ENCODE measurements around the gene SPINK1.

Gene SPINK1

GRCh38 chr5:147863454-147864158 lies 32.1 kb upstream of the SPINK1 start:
- Histone ChIP-seq H2BK5ac (ENCODE audit: low read depth, low read length, poor library complexity) (no peak overlapping the region), H3K79me2 (ENCODE audit: control insufficient read depth, insufficient read depth, low read length, poor library complexity) (no peaks in the 10 kb centered on the region), H3K4me2 (ENCODE audit: low read length) (no peak overlapping the region), H3K27me3 (ENCODE audit: insufficient read depth, low read length) (no peaks in the 10 kb centered on the region), H2AK5ac (ENCODE audit: low read length) (no peak overlapping the region), H3K27ac (ENCODE audit: low read depth, low read length) (no peak overlapping the region), H4K12ac (ENCODE audit: low read depth, low read length) (no peak overlapping the region), H3K23ac (ENCODE audit: low read length) (no peak overlapping the region), H3K36me3 (ENCODE audit: control insufficient read depth in 1 of 2, insufficient read depth in 2 of 2, low read length in 2 of 2) (no peaks in the 10 kb centered on the region), H3K4ac (ENCODE audit: low read depth, low read length) (no peak overlapping the region), H3K9me3 (ENCODE audit: insufficient read depth, low read depth, low read length) (no peaks in the 10 kb centered on the region), H3K14ac (ENCODE audit: low read length) (no peak overlapping the region), H3K79me1 (ENCODE audit: low read length) (no peaks in the 10 kb centered on the region), H2BK12ac (ENCODE audit: low read length) (no peak overlapping the region), H3K4me3 (ENCODE audit: low read depth, low read length) (no peak overlapping the region), H4K8ac (ENCODE audit: low read depth, low read length) (no peak overlapping the region), H3K9ac (ENCODE audit: low read length) (no peak overlapping the region), H2AFZ (ENCODE audit: insufficient read depth, low read length, poor library complexity) (no peak overlapping the region), H2BK120ac (ENCODE audit: insufficient read depth, low read length, poor library complexity) (no peak overlapping the region), H3K18ac (ENCODE audit: low read length) (no peak overlapping the region), H3K4me1 (ENCODE audit: control insufficient read depth in 1 of 2, insufficient read depth in 2 of 2, low read length in 2 of 2) (no peaks in the 10 kb centered on the region), H4K91ac (ENCODE audit: low read depth, low read length) (no peak overlapping the region)
- no CpG with 5 or more reads among the region's 3 CpGs for WGBS (ENCODE audit: extremely low coverage, insufficient coverage, insufficient read length)
- DNase-seq: no peak

GRCh38 chr5:147860641-147861025 lies 29.2 kb upstream of the SPINK1 start:
- no CpG with 5 or more reads among the region's 1 CpG for WGBS (ENCODE audit: extremely low coverage, insufficient coverage, insufficient read length)
- Histone ChIP-seq H3K4me1 (ENCODE audit: control insufficient read depth in 1 of 2, insufficient read depth in 2 of 2, low read length in 2 of 2) (no peaks in the 10 kb centered on the region), H3K4me2 (ENCODE audit: low read length) (no peak overlapping the region), H3K27ac (ENCODE audit: low read depth, low read length) (no peak overlapping the region), H4K8ac (ENCODE audit: low read depth, low read length) (no peak overlapping the region), H4K91ac (ENCODE audit: low read depth, low read length) (no peak overlapping the region), H2AK5ac (ENCODE audit: low read length) (no peak overlapping the region), H4K12ac (ENCODE audit: low read depth, low read length) (no peak overlapping the region), H3K18ac (ENCODE audit: low read length) (no peak overlapping the region), H2BK5ac (ENCODE audit: low read depth, low read length, poor library complexity) (no peak overlapping the region), H3K27me3 (ENCODE audit: insufficient read depth, low read length) (no peaks in the 10 kb centered on the region), H2BK120ac (ENCODE audit: insufficient read depth, low read length, poor library complexity) (no peak overlapping the region), H2BK12ac (ENCODE audit: low read length) (no peak overlapping the region), H3K79me1 (ENCODE audit: low read length) (no peaks in the 10 kb centered on the region), H3K4me3 (ENCODE audit: low read depth, low read length) (no peak overlapping the region), H3K14ac (ENCODE audit: low read length) (no peak overlapping the region), H2AFZ (ENCODE audit: insufficient read depth, low read length, poor library complexity) (no peak overlapping the region), H3K4ac (ENCODE audit: low read depth, low read length) (no peak overlapping the region), H3K9me3 (ENCODE audit: insufficient read depth, low read depth, low read length) (no peaks in the 10 kb centered on the region), H3K23ac (ENCODE audit: low read length) (no peak overlapping the region), H3K36me3 (ENCODE audit: control insufficient read depth in 1 of 2, insufficient read depth in 2 of 2, low read length in 2 of 2) (no peaks in the 10 kb centered on the region), H3K9ac (ENCODE audit: low read length) (no peak overlapping the region), H3K79me2 (ENCODE audit: control insufficient read depth, insufficient read depth, low read length, poor library complexity) (no peaks in the 10 kb centered on the region)
- no peak for DNase-seq

- DNase-seq: no peak
- no CpG with 5 or more reads among the region's 3 CpGs for WGBS (ENCODE audit: extremely low coverage, insufficient coverage, insufficient read length)
- Histone ChIP-seq H3K4me2 (ENCODE audit: low read length) (no peak overlapping the region), H3K4me1 (ENCODE audit: control insufficient read depth in 1 of 2, insufficient read depth in 2 of 2, low read length in 2 of 2) (no peaks in the 10 kb centered on the region), H2BK12ac (ENCODE audit: low read length) (peak overlapping the region; percentile 5), H3K4me3 (ENCODE audit: low read depth, low read length) (no peak overlapping the region), H4K8ac (ENCODE audit: low read depth, low read length) (no peak overlapping the region), H2BK120ac (ENCODE audit: insufficient read depth, low read length, poor library complexity) (no peak overlapping the region), H3K18ac (ENCODE audit: low read length) (no peak overlapping the region), H4K91ac (ENCODE audit: low read depth, low read length) (no peak overlapping the region), H4K12ac (ENCODE audit: low read depth, low read length) (no peak overlapping the region), H3K9ac (ENCODE audit: low read length) (no peak overlapping the region), H3K27me3 (ENCODE audit: insufficient read depth, low read length) (no peaks in the 10 kb centered on the region), H3K9me3 (ENCODE audit: insufficient read depth, low read depth, low read length) (no peaks in the 10 kb centered on the region), H3K4ac (ENCODE audit: low read depth, low read length) (no peak overlapping the region), H3K79me2 (ENCODE audit: control insufficient read depth, insufficient read depth, low read length, poor library complexity) (no peaks in the 10 kb centered on the region), H3K36me3 (ENCODE audit: control insufficient read depth in 1 of 2, insufficient read depth in 2 of 2, low read length in 2 of 2) (no peaks in the 10 kb centered on the region), H2AFZ (ENCODE audit: insufficient read depth, low read length, poor library complexity) (no peak overlapping the region), H3K14ac (ENCODE audit: low read length) (no peak overlapping the region), H3K27ac (ENCODE audit: low read depth, low read length) (no peak overlapping the region), H2AK5ac (ENCODE audit: low read length) (no peak overlapping the region), H3K79me1 (ENCODE audit: low read length) (no peaks in the 10 kb centered on the region), H2BK5ac (ENCODE audit: low read depth, low read length, poor library complexity) (no peak overlapping the region), H3K23ac (ENCODE audit: low read length) (no peak overlapping the region)
Measured at GRCh38 chr5:147859962-147860640, 28.6 kb upstream of the SPINK1 start.

GRCh38 chr5:147858565-147858964 lies 27.1 kb upstream of the SPINK1 start:
- no peak overlapping the region for H3K18ac ChIP-seq (ENCODE audit: low read length)
- no peak overlapping the region for H2AK5ac ChIP-seq (ENCODE audit: low read length)
- H3K9ac ChIP-seq (ENCODE audit: low read length): no peak overlapping the region
- H2BK120ac ChIP-seq (ENCODE audit: insufficient read depth, low read length, poor library complexity): no peak overlapping the region
- H3K27me3 ChIP-seq (ENCODE audit: insufficient read depth, low read length): no peaks in the 10 kb centered on the region
- H3K23ac ChIP-seq (ENCODE audit: low read length): no peak overlapping the region
- no peak overlapping the region for H2BK12ac ChIP-seq (ENCODE audit: low read length)
- H4K91ac ChIP-seq (ENCODE audit: low read depth, low read length): no peak overlapping the region
- no peak overlapping the region for H3K14ac ChIP-seq (ENCODE audit: low read length)
- no peak overlapping the region for H3K4ac ChIP-seq (ENCODE audit: low read depth, low read length)
- no peak overlapping the region for H2AFZ ChIP-seq (ENCODE audit: insufficient read depth, low read length, poor library complexity)
- no peaks in the 10 kb centered on the region for H3K79me1 ChIP-seq (ENCODE audit: low read length)
- no CpG with 5 or more reads among the region's 1 CpG for whole genome bisulfite sequencing (ENCODE audit: extremely low coverage, insufficient coverage, insufficient read length)
- no peak overlapping the region for H3K4me2 ChIP-seq (ENCODE audit: low read length)
- H3K4me3 ChIP-seq (ENCODE audit: low read depth, low read length): no peak overlapping the region
- no peaks in the 10 kb centered on the region for H3K79me2 ChIP-seq (ENCODE audit: control insufficient read depth, insufficient read depth, low read length, poor library complexity)
- no peak overlapping the region for H4K12ac ChIP-seq (ENCODE audit: low read depth, low read length)
- H3K27ac ChIP-seq (ENCODE audit: low read depth, low read length): no peak overlapping the region
- H3K36me3 ChIP-seq (ENCODE audit: control insufficient read depth in 1 of 2, insufficient read depth in 2 of 2, low read length in 2 of 2): no peaks in the 10 kb centered on the region
- no peak for DNase-seq
- no peaks in the 10 kb centered on the region for H3K4me1 ChIP-seq (ENCODE audit: control insufficient read depth in 1 of 2, insufficient read depth in 2 of 2, low read length in 2 of 2)
- H4K8ac ChIP-seq (ENCODE audit: low read depth, low read length): no peak overlapping the region
- no peaks in the 10 kb centered on the region for H3K9me3 ChIP-seq (ENCODE audit: insufficient read depth, low read depth, low read length)
- no peak overlapping the region for H2BK5ac ChIP-seq (ENCODE audit: low read depth, low read length, poor library complexity)
